ENCODE measurements around the gene HAND2.

Gene HAND2

DNA sequence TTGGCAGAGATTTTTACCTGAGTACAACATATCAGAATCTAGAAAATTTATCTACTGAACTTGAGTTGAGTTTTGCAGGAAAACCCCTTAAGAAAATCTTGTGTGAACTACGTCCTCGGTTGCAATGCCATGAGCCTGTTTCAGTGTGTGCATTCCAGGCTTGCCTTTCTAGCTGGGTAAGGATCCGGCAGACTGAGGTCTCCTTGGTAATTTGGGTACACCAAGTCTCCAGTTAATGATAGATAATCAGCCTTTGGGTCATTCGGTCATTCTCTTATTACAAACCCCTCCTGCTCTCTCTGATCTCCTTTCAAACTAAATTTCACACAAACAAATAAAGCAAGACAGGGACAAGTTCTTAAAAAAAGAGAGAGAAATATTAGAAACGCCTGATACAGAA lies 5.9 kb upstream of the HAND2 start:
- DNase-seq, result no peak

- no peak for DNase-seq
Measured at GRCh38 chr4:173535165-173535902, 5.3 kb upstream of the HAND2 start.

- DNase-seq, result no peak
Measured at GRCh38 chr4:173534434-173534833, 4.4 kb upstream of the HAND2 start.

DNA sequence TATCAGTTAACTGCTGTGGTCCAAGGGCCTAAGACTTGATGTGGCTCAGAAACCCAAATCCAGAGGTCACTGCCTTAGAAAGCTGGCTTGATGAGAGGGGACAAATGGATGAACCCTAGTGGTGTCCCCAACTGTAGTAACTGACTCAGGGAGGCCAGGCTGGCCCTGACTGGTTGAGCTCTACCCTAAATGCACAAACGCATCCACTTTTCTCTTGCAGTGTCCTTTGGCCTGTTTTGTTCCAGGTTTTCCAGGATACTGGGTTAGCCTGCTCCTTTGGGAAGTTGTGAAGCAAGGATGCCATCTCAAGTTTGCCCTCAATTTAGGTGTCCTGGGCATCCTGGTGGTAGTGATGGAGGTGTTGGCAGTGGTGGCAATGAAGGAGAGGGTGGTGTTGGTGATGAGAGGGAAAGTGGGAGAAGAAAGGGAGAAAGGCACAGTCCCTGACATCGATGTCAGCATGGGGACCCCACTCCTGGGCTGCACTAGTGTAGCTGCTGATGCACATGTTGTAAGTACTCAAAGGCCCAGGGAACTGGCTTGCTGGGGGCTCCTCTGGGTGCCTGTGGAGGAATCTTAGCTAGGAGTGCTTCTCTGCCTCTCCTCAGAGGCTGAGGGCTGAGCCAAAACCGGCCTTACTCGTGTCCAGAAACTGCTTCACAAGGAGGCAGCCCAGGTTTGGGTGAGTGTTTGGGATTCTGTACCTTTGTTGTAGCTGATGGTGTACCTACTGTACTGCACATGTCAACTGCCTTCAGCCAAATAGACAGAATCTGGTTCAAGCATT lies 2.9 kb upstream of the HAND2 start:
- DNase-seq, result no peak

DNA sequence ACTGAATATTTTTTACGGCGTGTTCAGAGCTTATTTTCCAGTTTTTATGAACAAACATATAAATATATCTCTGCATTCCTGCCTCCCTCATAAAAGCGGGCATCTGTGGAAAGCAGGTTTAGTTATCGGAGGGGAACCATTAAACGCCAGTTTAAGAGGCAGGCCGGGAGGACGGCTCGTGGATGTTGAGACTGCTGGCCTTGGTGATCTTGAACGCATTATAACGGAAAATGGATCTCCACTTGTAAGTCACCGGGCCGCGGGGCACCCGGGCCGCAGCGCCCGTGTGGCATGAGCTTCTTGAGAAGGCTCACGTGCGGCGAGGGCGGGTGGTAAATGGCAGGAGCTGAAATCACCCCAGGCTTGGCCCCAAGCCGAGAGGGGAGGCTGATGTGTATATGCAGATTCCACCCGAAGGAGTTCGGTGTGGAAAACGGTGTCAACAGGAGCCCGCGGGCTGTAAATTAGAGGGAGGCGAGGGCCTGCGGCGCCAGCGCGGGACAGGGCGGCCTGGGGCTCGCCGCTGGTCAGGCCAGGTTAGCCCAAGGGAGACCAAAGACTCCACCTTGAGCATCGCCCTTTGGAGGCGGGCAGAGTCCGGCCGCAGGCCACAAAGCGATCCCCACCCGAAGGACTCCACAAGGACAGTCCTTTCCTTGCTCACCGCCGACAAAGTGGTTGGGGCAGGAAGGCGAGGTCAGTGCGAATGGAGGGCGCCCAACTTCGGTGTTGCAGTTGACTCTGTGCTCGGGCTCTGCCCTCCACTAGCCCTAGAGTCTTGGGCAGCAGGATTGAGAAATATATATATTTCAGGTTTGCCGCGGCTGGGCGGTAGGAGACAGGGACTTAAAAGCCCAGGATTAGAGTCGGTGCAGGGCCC lies 1.3 kb upstream of the HAND2 start:
- no peak for DNase-seq

DNA sequence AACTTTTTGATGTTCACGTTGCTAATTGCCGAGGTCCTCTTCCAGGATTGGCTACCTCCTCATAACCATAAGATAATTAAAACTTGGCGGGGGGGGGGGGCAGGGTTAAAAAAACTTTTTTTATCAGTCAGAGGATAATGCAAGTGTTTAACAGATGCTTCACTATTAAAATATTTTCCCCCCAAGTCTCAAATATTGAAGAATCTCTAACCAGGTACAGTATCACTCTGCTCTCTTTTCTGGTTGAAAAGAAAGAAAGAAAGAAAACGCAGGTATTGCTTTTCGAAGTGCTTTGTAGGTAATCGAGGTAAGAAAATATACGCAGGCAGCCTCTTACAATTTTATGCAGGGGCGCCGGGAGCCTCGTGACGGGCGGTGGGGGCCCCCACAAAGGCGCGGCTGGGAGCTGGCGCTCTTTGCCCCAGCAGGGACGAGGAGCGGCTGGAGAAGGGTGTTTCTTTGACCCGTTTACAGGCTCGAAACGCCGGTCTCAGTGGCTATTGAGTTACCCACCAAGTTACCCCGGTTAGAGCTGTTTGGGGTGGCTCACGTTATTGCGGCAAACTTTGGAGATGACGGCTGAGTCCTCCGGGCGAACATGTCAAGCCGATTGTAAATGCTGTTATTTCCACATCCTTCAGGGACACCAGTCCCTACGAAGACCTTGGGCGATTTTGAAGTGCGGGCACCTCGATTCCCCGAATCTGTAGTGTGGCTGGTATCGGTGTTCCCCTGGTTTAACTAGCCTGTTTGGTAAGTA lies 477 bp upstream of the HAND2 start:
- DNase-seq, result no peak

DNA sequence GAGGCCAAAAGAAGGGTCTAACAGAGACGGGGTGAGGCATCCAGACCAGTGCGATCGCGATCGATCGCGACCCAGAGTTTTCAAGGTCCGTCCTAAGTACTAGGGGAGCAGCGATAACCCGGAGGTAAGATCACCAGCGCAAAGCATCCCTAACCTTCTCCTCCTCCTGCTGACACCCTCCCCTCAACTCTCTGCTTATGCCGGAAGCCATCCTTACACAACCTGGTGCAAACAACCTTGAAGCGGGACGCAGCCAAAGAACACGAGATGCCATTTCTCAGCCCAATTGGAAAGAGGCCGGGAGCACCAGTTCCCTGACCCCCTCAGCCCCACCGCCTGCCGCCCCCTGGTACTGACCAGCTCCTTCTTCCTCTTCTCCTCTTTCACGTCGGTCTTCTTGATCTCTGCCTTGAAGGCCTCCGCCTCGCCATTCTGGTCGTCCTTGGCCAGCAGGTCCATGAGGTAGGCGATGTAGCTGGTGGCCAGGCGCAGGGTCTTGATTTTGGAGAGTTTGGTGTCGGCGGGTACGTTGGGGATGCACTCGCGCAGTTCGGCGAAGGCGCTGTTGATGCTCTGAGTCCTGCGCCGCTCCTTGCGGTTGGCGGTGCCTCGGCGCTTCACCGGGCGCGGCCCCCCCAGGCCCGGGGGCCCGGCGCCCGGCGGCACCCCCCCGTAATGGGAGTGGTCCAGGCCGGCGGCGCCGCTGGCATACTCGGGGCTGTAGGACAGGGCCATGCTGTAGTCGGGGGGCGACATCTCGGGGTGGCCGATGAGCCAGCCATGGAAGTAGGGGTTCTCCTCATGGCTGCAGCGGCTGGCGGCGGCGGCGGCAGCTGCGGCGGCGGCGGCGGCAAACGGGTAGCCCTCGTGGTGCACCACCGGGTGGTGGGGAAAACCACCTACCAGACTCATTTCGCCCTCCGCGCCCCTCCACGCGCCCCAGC lies 1.4 kb downstream of the HAND2 start:
- DNase-seq, result no peak

GRCh38 chr4:173527103-173527891 lies 2.7 kb downstream of the HAND2 start:
- DNase-seq, result no peak

DNA sequence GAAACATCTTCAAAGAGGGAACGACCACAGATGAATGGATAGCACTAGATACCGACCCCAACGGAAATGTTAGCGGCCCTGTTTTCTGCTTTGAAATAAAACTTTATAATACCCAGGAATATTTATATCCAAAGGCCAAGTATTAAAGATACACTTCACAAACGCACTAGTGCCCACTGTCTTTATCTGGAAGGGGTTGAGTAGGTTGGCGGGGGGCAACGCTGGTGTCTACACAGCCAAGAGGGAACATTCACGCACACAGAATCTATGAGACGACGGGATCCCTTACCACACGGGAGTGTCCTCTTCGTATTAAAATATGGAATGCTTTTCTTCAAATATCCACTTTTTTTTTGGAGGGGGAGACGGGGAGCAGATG lies 3.3 kb downstream of the HAND2 start:
- DNase-seq, result no peak

- DNase-seq, result no peak
Measured at GRCh38 chr4:173526027-173526482, 4.0 kb downstream of the HAND2 start.

DNA sequence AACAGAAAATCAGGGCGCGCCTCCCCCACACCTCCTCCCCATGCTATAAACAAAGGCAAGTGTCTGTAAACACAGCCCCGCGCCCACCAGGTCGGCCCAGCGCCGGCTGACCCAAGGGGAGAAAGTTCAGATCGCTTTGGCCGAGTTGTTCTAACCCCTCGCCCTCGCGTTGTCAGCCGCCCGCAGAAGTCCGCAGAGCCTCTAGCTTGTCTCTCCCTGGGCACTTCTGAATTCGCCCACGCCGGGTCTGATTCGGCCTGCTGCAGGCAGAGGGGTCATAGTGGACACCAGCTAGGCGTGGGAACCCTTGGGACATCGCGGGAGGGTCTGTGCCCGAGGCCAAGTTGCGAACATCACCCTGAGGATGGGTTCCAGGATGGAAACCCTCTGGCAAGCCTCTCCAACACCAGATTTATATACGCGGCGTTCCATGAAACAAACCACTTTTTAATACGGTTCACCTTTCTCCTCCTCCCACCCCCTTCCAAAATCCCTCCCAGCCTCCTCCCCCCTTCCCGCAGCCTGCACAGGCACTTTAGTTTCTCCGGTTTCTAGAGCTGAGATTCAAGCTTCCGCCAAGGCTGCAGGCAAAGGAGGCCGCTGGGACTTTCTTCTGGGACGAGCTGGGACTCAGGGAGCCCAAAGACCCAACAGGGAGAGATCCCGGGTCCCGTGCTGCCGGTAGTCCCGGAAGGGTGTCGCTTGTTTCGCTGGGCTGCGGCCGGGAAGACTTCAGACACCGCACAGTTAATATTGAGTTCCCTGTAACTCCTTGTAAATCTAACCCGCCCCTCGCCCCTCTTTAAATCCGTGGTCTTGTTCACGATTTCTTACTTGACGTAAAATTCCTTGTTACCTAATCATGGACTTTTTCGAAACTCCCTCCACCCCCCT lies 4.7 kb downstream of the HAND2 start:
- no peak for DNase-seq

- DNase-seq, result no peak
Measured at GRCh38 chr4:173524218-173525117, 5.6 kb downstream of the HAND2 start.

GRCh38 chr4:173522951-173523395 lies 7.1 kb downstream of the HAND2 start:
- DNase-seq, result no peak

DNA sequence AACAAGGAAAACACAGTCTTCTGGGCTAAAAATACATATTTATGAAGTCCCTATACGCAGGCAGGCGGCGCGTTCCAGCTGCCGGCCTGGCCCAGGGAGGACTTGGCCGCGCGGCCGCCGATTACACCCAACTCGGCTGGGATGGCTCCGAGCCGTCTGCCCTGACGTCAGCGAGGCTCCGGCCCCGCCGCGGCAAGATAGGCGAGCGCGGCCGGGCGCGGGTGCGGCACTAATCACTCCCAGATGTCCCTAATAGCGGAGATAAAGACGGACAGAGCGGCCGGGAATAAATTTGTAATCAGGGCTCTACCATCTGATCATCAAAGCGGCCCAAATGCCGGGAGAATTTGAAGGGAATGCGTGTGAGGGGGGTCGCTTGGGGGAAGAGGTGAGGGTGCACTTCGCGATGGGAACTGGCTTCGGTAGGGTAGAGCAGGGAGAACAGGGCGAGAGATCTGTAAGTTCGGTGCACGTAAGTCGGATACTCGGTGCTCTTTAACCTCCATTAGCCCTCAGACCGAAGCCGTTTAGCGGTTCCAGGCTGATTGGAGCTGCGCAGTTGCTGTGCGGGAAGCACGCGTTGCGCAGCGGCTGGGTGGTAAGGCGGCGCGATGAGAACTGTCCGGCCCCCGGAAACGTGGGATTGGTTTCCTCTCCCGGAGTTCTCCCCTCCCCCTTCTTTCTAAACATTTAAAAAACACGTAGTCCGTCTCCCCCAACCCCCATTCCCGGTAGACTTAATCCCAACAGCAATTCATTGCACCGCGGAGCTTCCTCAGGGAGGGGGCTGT lies 7.7 kb downstream of the HAND2 start:
- no peak for DNase-seq

DNA sequence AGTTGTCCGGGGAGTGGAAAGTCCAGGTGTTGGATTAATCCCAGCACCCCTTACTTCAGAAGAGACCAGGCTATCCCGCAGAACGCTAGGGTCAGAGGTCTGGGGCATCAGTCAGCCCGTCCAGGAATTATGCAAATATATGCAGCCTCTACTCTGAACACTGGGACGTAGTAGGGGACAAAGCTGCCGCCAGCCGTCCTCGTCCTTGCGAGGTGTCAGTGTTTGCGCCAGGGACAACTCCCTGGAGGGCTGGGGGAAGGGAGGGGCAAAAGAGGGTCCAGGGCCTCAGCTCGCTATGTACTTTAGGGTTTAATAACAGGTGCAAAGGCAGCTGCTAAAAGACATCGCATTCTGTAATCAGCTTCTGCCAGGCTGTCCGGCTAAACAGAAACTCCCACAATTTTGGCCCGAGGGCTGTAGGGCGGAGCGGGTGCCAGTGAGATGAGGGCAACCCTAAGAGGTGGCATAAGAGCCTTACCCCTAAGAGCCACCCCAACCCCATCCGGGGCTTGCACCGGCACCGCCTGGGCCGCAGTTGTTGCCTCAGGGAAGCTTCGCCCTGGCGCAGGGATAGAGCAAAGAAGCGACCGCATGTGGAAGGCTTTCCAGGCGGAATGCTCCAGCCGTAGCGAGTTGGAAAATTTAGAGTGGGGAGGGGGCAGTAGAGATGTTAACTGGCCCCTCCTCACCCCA lies 8.4 kb downstream of the HAND2 start:
- DNase-seq, result no peak

- DNase-seq, result no peak
Measured at GRCh38 chr4:173520921-173521466, 9.0 kb downstream of the HAND2 start.

All from CD4-positive, alpha-beta T cell treated with Interleukin-4 for 1 hour (primary cell).